Measurements from ENCODE around the gene RPTOR. TPM values are rescaled to one million over a fixed set of nuclear protein-coding genes. Genes with fewer than 3 reads are reported as not detected.

The RPTOR gene
- total RNA-seq, 1 donor from 2014 or later: 21.8 TPM

- DNase-seq: no peak
These were observed 464.5 kb downstream of the RPTOR start for GRCh38 chr17:81009136-81009535.

- no peak for DNase-seq
These were observed 466.3 kb downstream of the RPTOR start for GRCh38 chr17:81010935-81011334.

DNA sequence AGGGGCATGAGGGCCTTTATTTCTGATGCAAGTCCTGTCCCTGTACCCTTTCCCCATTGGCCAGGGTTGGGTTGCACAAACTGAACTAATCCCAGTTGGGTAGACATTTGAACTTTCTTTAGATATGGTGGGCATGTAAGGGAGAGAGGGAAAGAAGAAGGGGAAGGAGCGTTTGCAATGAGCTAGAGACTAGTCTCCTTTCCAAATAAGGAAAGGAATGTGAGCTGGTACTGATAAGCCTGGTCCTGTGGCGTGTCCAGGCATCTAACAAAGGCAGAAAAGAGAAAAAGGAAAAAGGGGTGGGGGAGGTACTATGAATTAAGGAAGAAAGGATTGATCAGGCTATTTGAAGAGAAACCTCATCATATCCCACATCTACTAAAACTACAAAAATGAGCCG, 467.3 kb downstream of the RPTOR start:
- no peak for DNase-seq

DNA sequence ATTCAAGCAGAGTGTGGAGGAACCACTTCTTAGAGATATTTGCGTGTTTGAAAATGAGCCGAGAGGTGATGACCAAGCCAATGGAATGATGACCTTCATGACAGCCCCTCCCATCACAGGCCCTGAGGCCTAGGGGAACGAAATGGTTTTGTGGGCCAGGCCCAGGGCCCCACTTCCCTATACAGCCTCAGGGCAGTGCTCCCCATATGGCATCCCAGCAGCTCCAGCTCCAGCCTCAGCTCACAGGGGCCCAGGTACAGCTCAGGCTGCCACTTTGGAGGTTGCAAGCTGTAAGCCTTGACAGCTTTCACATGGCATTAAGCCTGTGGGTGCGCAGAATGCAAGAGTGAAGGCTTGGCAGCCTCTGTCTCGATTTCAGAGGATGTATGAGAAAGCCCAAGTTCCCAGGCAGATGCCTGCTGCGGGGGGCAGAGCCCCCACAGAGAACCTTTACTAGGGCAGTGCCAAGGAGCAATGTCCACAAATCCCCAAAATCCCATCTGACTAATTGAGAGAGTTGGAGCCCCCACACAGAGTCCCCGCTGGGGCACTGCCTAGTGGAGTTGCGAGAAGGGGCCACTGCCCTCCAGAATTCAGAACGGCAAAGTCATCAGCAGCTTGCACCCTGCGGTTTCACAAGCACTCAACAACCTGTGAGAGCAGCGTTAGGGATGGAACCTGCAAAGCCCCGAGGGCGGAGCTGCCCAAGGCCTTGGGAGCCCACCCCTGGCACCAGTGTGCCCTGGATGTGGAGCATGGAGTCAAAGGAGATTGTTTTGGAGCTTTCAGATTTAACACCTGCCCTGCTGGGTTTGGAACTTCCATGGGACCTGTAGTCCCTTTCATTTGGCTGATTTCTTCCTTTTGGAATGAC, 468.2 kb downstream of the RPTOR start:
- no peak for DNase-seq

GRCh38 chr17:81013642-81014041, 469.0 kb downstream of the RPTOR start:
- no peak for DNase-seq

- DNase-seq: no peak
These were observed 470.5 kb downstream of the RPTOR start for GRCh38 chr17:81015136-81015535.

Other genes with a start within 250 kb of the RPTOR start
- gene ENDOV, start 129.7 kb upstream of the RPTOR start, total RNA-seq: 19.5 and 27.6 TPM in 2 replicates
- under 0.01 and 0.23 TPM in 2 replicates for gene NPTX1, start 68.2 kb upstream of the RPTOR start, total RNA-seq

All from dermis blood vessel endothelial cell (primary cell).